Measurements from ENCODE around the gene SNX9. TPM values are rescaled to one million over a fixed set of nuclear protein-coding genes. Genes with fewer than 3 reads are reported as not detected.

SNX9 gene
- total and polyA plus RNA-seq, 2 donors (not counting 1 experiment from before 2014, with no cell fraction given), result 56.8 to 117 TPM

DNA sequence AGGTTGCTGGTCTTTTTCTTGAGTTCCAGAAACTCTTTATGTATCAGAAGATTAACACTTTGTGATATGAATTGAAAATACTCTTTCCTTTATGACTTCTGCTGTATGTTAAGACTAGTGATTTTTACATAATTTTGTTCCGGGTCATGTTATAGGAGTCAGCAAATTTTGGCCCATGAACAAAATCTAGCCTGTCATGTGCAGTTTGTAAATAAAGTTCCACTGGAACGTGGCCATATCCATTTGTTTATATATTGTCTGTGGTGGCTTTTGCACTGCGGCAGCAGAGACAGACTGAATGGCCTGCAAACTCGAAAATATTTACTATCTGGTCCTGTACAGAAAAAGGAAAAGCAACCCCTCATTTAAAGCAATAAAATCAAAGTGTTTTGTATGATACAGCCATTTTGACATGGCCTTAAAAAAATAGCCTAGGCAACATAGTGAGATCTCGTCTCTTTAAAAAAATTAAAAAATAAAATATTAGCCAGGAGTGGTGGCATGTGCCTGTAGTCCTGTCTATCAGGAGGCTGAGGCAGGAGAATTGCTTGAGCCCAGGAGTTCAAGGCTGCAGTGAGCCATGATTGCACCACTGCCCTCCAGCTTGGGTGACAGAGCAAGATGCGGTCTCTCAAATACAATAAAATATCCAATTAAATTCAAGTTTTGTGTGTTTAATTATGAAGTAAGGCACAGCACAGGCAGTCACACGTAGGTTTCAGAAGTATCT lies 36.9 kb downstream of the SNX9 start:
- Histone ChIP-seq H3K36me3 (ENCODE audit: control insufficient read depth, insufficient read depth, low read length) (no peaks in the 10 kb centered on the region), H3K9me3 (ENCODE audit: control insufficient read depth, insufficient read depth, low read depth, low read length) (no peaks in the 10 kb centered on the region), H3K27me3 (ENCODE audit: control insufficient read depth, insufficient read depth, low read length) (no peaks in the 10 kb centered on the region), H3K9ac (ENCODE audit: insufficient read depth, low read length) (no peak overlapping the region), H3K79me2 (ENCODE audit: control insufficient read depth, insufficient read depth, low read length) (peaks cover 93% of the 10 kb centered on the region), H4K20me1 (ENCODE audit: control insufficient read depth, extremely low read depth, insufficient read depth, low read length) (peaks cover 5% of the 10 kb centered on the region), H3K4me3 (replicated peaks in 1 of 4; ENCODE audit: control extremely low read depth in 1 of 4, insufficient read depth in 1 of 4, low read depth in 3 of 4, low read length in 4 of 4) (no peak overlapping the region), H3K4me1 (ENCODE audit: control insufficient read depth, extremely low read depth, insufficient read depth, low read length) (peaks cover 18% of the 10 kb centered on the region), H3K27ac (ENCODE audit: insufficient read depth, low read length) (no peak overlapping the region), H2AFZ (ENCODE audit: low read length) (no peak overlapping the region), H3K4me2 (ENCODE audit: extremely low read depth, insufficient read depth, low read length) (peak overlapping the region; percentile 79)
- DNase-seq (ENCODE audit: low read depth in 2 of 2), result no peak
- TF ChIP-seq CTCF (conservative IDR thresholded peaks at IDR 0.05 in 1 of 2, IDR thresholded peaks at IDR 0.05 in 1 of 2; ENCODE audit: low read depth in 1 of 2, low read length in 2 of 2) (no peak), EZH2 (IDR thresholded peaks at IDR 0.05; ENCODE audit: low read length, missing control alignments) (no peak)

- Histone ChIP-seq H3K36me3 (ENCODE audit: control insufficient read depth, insufficient read depth, low read length) (no peaks in the 10 kb centered on the region), H4K20me1 (ENCODE audit: control insufficient read depth, extremely low read depth, insufficient read depth, low read length) (peaks cover 5% of the 10 kb centered on the region), H3K9me3 (ENCODE audit: control insufficient read depth, insufficient read depth, low read depth, low read length) (no peaks in the 10 kb centered on the region), H3K79me2 (ENCODE audit: control insufficient read depth, insufficient read depth, low read length) (peaks cover 92% of the 10 kb centered on the region), H3K4me3 (replicated peaks in 1 of 4; ENCODE audit: control extremely low read depth in 1 of 4, insufficient read depth in 1 of 4, low read depth in 3 of 4, low read length in 4 of 4) (no peak overlapping the region), H2AFZ (ENCODE audit: low read length) (no peak overlapping the region), H3K27ac (ENCODE audit: insufficient read depth, low read length) (no peak overlapping the region), H3K9ac (ENCODE audit: insufficient read depth, low read length) (no peak overlapping the region), H3K4me2 (ENCODE audit: extremely low read depth, insufficient read depth, low read length) (peak overlapping the region; percentile 79), H3K4me1 (ENCODE audit: control insufficient read depth, extremely low read depth, insufficient read depth, low read length) (peaks cover 18% of the 10 kb centered on the region), H3K27me3 (ENCODE audit: control insufficient read depth, insufficient read depth, low read length) (no peaks in the 10 kb centered on the region)
- DNase-seq (ENCODE audit: low read depth in 2 of 2), result peak; percentile 62 to 75
- TF ChIP-seq CTCF (conservative IDR thresholded peaks at IDR 0.05 in 1 of 2, IDR thresholded peaks at IDR 0.05 in 1 of 2; ENCODE audit: low read depth in 1 of 2, low read length in 2 of 2) (no peak), EZH2 (IDR thresholded peaks at IDR 0.05; ENCODE audit: low read length, missing control alignments) (no peak)
Measured at GRCh38 chr6:157860505-157860991, 37.5 kb downstream of the SNX9 start.

- no peak for TF ChIP-seq CTCF (conservative IDR thresholded peaks at IDR 0.05 in 1 of 2, IDR thresholded peaks at IDR 0.05 in 1 of 2; ENCODE audit: low read depth in 1 of 2, low read length in 2 of 2)
- no peak for TF ChIP-seq EZH2 (IDR thresholded peaks at IDR 0.05; ENCODE audit: low read length, missing control alignments)
- Histone ChIP-seq H3K27ac (ENCODE audit: insufficient read depth, low read length) (no peak overlapping the region), H4K20me1 (ENCODE audit: control insufficient read depth, extremely low read depth, insufficient read depth, low read length) (peaks cover 5% of the 10 kb centered on the region)
Measured at GRCh38 chr6:157861184-157861583, 38.1 kb downstream of the SNX9 start.

More at GRCh38 chr6:157861184-157861583, 38.1 kb downstream of the SNX9 start:
- Histone ChIP-seq H3K9ac (ENCODE audit: insufficient read depth, low read length) (no peak overlapping the region), H3K9me3 (ENCODE audit: control insufficient read depth, insufficient read depth, low read depth, low read length) (no peaks in the 10 kb centered on the region), H3K4me1 (ENCODE audit: control insufficient read depth, extremely low read depth, insufficient read depth, low read length) (peaks cover 18% of the 10 kb centered on the region), H2AFZ (ENCODE audit: low read length) (no peak overlapping the region), H3K36me3 (ENCODE audit: control insufficient read depth, insufficient read depth, low read length) (no peaks in the 10 kb centered on the region), H3K4me2 (ENCODE audit: extremely low read depth, insufficient read depth, low read length) (no peak overlapping the region), H3K79me2 (ENCODE audit: control insufficient read depth, insufficient read depth, low read length) (peaks cover 91% of the 10 kb centered on the region), H3K4me3 (replicated peaks in 1 of 4; ENCODE audit: control extremely low read depth in 1 of 4, insufficient read depth in 1 of 4, low read depth in 3 of 4, low read length in 4 of 4) (no peak overlapping the region), H3K27me3 (ENCODE audit: control insufficient read depth, insufficient read depth, low read length) (no peaks in the 10 kb centered on the region)
- DNase-seq (ENCODE audit: low read depth in 2 of 2), result peak in 1 of 2 donors; percentile 44

Data from fibroblast of lung (primary cell).